Left renal cortex interstitium (tissue), 4 donors: ENCODE measurements around the gene KCNN3. TPM values are rescaled to one million over a fixed set of nuclear protein-coding genes. Genes with fewer than 3 reads are reported as not detected.

Experiments
- DNase-seq, 4 donors: peaks; one replicate each; pipeline ENCODE4 v3.0.0-alpha.2; 2013; ENCODE audit warnings: low read depth in 4 of 4, low spot score in 2 of 4, missing footprints in 1 of 4
- polyA plus RNA-seq, 4 donors: library from polyadenylated mRNA; unstranded; fragments of 120-200 nt; gene quantifications; one replicate each; pipeline ENCODE4 v1.2.1, GENCODE V29; 2013; ENCODE audit not compliant: insufficient read length in 4 of 4

Gene KCNN3
- polyA plus RNA-seq, 4 donors, result 2.4 to 3.3 (median 2.5) TPM

DNA sequence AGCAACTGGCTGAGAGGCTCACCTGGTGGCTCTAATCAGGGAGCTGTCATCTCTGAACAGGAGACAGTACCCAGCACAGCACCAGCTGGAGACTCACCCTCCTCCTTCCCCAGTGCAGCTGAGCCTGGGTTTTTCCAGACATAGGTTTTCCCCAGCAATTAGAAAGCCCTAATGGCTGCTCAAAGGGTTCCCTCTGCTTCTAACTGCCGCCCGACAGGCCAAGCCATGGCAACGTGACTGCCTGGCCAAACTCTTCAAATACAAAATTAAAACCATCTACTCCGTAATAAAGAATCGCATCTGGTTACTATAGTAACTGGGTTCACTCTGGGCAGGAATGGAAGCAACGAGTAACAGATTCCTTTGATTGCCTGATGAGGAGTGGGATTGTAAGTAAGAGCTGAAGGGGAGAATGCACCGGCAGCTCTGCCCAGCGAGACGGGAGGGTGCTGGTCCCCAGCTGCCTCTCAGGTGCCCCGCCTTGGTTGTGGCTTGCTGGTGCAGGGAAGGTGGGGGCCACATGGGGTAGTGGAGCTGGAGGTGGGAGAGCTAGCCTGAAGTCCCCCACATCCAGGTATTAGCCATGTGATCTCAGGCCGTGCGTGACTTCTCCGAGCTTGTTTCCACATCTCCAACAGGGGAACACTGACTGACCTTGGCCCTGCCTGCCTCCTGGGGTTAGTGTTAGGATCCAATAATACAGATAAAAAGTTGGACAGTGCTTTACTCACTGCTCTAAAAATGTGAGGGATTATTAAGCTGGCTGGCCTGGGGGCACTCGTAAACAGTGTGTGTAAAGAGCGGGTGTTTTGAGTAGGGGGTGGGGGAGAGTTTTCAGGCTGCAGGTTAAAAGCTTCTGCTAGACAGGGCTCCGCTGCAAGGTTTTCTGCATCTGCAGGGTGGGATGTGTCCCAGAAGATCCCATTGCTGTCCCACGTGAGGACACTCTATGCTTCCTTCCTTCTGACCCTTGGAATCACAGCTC is 94.2 kb downstream of the KCNN3 start:
- no peak for DNase-seq

DNA sequence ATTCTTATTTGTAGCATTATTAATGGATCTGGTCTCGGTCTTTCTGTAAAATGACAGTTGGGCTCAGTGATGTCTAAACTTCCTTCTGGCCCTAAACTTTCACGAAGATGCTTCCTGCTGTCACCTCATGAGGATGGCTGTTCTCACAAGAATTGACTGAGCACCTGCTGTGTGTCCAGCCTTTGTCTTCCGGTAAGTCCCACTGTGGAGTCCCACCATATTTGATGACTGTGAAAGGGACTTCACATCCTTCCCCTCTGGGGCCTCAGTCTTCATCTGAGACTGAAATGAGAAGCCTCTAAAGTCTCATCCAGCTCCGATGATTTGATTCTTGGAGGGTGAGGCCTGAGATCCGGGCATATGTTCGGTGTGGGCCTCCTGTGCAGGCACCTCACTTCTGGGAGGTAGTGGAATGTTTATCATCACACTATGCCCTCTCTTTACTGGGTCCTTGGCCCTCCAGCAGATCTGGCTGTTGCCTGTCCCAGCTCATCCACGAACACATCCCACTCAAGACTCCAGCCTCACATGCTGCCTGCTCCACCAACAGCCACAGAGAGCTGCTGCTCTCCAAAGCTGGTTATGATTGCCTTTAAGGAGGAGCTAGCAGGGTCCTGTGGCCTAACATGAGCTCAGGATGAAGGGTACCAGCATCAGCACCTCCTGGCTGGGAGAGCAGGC is 95.8 kb downstream of the KCNN3 start:
- no peak for DNase-seq

DNA sequence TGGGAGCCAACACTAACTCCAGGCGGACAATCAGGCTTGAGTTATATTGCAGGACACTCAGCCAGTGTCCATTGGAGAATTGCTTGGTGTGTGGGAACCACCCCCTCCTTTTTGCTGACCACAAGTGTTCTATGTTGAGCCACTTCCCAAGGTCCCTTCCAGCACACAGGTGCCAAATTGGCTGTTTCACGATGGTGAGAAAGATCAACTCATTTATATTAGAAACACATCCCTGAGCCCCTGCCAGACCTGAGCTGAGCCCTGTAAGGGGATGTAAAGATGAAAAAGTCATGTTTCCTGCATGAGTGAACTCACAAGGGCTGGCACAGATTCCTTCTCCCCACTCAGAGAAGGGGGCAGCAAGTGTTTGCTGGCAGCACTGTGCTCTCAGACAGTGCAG is 96.5 kb downstream of the KCNN3 start:
- no peak for DNase-seq

DNA sequence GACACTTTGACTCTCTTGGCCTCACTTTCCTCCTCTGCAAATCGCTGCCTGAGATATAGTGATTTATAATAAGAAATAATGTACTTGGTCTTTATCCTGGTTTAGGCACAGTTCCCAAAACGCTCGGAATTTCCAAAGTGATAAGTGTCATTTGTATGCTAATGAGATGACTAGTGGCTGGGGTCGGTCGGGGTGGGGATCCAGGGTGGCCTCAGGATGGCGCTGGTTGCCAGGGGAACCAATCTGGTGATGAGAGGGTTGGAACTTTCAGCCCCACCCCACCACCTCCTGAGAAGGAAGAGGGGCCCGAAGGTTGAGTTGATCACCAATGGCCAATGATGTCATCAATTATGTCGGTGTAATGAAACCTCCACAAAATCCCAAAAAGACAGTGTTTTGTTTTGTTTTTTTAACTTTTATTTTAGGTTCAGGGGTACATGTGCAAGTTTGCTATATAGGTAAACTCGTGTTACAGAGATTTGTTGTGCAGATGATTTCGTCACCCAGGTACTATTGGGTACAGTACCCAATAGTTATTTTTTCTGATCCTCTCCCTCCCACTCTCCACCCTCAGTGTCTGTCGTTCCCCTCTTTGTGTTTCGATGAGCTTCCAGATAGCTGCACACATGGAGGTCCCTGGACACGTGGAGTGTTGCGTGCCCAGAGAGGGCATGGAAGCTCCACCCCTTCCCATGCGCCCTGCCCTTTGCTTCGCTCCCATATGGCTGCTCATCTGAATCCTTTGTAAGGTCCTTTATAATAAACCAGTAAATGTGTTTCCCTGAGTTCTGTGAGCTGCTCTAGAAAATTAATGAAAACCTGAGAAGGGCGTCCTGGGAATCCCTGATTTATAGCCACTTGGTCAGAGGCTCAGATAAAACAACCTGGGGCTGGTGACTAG is 97.2 kb downstream of the KCNN3 start:
- no peak for DNase-seq

DNA sequence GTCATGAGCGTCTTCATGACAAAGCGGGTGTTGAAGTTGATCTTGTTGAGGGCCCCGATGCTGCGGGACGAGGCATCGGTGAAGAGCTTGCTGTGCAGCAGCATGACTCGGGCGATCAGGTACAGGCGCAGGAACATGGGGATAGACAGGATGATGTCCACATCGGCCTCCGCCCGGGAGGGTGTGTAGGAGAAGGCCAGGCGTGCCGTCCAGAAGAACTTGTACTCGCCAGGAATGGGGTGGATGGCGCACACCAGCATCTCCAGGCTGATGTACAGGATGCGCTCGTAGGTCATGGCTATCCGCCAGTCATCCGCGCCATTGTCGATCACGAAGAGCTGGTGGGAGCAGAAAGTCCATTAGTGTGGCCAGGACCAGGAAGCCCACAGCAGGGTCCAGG is 98.0 kb downstream of the KCNN3 start:
- DNase-seq, result no peak

DNA sequence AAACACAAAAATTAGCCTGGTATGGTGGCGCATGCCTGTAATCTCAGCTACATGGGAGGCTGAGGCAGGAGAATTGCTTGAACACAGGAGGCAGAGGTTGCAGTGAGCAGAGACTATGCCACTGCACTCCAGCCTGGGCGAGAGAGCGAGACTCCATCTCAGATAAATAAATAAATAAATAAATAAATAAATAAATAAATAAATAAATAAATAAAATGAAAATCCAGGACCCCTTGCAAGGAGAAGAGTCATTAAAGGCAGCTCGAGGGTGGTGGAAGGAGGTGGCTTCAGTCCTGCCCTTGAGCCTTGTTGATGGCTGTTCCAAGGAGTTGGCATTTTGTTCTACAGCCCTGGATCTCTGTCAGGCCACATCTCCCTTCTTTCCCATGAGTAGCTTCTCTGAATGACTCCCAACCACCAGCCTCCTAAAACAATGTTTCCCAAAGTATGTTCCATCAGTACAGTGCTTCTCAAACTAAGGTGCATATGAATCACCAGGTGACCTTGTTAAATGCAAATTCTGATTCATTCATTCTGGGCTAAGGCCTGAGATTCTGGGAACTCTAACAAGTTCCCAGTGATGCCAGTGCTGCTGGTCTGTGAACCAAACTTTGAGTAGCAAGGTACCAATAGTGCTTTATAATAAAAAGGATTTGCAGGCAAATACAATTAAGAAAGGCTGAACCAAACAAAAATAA is 99.0 kb downstream of the KCNN3 start:
- no peak for DNase-seq

DNA sequence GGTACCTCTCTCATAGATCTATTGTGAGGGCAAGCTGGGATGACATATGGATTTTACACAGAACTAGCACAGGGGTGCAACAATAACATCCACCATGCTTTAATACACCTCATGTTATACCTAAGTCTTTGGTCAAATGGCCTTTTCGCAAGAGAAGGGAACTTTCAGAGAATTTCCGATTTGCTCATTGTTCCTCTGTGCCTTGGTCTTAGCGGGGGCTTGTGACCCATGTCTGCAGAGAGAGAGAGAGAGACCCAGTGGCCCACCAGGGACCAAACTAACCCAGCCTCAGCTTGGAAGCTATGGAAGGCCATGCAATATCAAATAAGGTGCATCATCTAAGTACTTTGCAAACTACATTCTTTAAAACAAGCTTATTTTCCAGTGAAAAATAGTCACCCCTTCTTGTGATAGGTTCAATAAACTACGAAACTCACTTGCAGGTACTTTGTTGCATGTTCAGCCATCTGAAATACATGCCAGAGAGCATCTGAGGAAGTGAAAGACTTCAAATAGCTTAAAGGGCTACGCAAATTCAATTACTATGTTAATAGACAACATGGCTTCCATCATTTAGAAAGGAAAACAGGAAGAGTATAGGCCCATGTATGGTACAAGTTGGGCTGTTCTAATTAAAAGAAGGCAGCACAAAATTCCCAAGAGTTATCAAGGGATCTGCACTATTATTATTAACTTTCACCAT is 100.7 kb downstream of the KCNN3 start:
- no peak for DNase-seq

DNA sequence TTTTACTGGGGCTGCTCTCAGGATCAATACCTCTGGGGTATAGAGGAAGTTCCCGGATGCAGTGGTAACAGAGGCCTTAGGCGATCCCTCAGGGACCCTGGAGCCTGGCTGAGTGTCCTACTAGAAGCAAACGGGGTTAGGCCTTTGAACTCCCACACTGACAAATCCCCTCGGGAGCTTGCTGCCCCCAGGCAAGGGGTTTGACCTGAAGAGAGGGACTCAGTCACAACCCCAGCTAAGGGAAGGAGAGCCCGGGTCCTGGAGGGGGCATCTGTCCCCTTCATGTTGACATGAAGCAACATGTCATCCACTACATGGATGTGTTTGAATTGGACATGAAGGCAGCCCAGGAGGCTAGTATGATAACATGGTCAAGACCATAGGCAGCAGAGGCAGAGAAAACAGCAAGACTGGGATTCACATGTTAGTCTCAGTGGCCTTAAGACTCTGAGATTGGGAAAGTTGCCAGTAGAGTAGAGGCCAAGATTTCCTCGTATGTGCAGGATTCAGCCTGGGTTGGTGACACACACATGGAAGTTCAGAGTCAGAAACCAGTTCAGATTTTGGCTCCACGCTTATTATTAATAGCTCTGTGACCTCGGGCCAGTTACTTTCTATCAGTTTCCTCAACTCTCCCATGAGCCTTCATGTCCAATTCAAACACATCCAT is 101.5 kb downstream of the KCNN3 start:
- DNase-seq, result no peak

DNA sequence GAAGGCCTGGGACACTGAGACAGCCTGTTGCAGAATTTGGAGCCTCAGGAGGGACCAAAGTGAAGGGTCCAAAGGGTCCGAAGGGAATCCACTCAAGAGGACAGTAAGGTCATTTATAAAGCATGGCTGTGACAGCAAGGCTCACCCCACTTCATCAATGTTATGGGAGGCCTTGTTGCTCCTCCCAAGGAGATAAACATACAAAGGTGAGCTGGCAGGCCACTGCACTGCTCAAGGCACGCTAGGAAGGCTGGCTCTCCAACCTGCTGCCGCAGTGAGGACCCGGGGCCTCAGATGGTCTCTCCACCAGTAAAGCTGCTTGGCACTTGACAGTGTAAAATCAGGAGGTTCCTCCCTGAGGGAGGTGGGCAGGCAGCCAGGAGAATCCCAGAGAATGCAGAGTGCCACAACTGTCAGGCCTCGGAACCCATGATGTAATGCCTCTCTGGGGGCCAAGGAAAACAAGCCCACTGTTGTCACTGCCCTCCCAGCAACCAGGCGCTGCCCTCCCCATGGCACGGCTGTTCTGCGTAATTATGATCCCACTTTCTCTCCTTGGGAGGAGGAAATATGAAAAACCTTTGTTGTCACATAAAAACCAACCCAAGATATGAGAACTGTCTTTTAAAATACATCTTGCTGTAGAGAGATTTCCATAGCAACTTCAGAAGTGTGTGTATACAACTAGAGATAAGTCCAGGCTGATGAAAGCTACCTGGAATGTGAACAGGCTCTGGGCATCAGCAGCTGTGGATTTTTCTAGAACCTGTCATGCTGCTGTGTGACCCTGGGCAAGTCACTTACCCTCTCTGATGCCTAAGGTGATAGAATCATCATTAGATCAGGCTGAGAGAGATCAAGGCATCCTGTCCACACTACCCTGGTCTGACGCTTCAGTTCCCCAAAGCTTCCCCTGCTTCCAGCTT is 102.5 kb downstream of the KCNN3 start:
- no peak for DNase-seq

DNA sequence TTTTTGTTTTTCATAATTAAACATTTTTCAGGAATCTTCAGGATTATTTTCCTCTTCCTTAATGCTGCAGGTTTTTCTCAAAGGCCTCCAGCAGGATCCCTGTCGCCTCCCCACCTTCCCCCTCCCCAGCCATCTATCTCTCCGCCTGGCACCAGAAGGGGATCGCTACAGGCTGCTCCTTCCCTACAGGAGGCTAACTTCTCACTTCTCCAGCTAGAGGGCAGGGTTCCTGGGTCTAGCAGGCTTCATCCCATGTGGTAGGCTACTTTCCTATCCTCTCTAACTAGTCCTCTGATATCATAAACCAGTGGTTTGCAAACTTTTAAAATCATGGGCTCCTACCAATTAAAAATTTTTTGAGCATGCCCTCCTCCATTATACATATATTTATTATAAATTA is 104.1 kb downstream of the KCNN3 start:
- DNase-seq, result no peak

DNA sequence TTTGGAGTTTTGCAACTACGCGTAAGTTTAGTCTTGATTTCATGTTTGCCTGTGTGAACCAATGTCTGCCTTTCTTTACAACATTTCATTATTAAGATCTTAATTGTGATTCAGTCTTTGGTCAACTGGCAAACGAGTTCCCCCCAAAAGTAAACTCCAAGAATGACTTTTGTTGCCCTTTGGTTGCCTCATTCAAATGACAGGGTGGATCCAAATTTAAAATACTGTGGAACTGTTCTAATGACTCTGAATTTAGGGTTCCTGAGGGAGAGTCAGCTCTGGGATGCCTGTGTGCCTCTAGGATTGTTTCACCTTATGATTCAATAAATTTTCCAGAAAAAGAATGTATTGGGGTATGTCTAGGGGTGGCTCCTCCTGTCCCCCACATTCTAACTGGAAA is 105.3 kb downstream of the KCNN3 start:
- no peak for DNase-seq

DNA sequence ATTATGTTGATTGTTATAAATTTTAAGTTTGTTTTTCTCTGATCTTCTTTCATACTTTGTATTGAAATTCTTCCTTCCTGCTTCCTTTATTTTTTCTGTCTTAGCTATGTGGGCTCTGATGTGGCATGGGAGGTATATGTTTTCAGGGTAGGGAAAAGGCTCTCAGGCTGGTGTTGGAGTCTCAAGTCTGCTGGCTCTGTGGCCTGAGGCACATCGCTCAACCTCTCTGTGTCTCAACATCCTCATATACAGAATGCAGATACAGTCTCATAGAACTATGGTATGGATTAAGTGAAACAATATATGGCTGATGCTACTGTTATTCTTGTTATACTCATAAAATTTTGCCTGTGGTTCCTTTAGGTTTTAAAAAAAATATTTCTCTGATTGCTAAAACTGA is 105.9 kb downstream of the KCNN3 start:
- no peak for DNase-seq

DNA sequence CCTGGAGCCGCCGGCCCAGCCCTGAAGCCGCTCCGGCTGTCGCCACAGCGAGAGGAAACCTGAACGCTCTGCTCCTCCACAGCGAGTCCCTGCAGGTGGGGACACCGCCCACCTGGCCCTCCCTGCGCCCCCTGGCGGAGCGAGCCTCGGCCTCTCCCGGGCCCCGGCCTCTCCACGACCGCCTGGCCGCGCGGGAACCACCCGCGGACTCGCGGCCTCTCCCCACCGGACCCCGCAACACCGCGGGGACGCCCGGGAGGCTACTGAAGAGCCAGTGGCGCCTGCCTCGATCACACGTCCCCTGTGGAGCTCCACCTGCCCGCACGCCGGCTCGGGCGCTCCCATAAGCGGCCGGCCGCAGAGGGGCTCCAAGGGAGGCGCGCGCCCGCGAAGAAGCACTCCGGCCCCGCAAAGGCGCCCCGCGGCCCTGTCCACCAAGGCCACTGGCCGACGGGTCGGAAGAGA is 109.6 kb downstream of the KCNN3 start:
- peak in 1 of 4 donors; percentile 56 for DNase-seq

DNA sequence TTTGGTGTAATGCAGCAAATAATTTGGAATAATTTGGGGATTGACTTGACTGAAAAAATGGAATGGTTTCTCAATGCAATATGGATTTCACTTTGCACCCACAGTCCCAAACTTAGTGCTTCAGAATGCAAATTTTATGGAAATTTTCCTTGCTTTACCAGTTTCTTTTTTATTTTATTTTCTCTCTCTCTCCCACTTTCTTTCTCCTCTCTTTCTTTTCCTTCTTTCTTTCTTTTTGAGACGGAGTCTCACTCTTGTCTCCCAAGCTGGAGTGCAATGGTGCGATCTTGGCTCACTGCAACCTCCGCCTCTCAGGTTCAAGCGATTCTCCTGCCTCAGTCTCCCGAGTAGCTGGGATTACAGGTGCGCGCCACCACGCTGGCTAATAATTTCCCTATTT is 110.3 kb downstream of the KCNN3 start:
- DNase-seq, result no peak

DNA sequence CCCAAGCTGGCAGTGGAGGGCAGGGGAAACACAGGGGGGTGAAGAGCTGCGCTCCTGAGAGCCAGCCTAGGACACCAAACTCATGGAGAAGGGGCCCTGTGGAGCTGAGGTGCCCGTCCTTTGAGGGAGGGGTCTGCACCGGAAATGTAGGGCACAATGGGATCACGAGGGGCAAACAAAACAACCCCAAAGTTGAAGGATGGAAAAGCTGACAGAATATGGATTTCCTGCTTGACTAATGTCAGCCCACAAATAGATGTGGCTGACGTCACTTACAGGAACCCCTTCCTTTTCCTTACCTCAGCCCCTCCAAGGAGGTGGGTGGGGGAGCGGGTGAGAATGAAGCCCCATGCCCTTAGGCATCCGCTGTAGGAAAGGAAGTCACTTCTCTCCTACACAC is 110.9 kb downstream of the KCNN3 start:
- no peak for DNase-seq

DNA sequence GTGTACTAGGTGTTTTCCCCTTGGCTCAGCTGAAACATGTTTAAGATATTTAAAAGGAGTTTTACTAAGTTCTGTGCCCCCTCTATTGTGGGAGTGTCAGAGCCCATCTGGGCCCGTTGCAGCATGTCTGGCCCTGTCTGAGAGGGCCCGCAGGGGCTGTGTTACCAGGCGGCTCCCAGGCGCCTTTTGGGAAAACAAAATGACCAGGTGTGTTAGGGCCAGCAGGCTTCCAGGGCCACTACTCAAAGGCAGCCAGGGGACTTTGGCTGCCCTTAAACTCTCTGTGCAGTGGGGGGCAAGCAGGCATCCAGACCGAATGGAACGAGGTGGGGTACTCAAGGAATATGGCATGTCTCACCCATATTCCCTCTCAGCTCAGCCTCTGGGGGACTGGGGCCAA is 111.7 kb downstream of the KCNN3 start:
- no peak for DNase-seq

DNA sequence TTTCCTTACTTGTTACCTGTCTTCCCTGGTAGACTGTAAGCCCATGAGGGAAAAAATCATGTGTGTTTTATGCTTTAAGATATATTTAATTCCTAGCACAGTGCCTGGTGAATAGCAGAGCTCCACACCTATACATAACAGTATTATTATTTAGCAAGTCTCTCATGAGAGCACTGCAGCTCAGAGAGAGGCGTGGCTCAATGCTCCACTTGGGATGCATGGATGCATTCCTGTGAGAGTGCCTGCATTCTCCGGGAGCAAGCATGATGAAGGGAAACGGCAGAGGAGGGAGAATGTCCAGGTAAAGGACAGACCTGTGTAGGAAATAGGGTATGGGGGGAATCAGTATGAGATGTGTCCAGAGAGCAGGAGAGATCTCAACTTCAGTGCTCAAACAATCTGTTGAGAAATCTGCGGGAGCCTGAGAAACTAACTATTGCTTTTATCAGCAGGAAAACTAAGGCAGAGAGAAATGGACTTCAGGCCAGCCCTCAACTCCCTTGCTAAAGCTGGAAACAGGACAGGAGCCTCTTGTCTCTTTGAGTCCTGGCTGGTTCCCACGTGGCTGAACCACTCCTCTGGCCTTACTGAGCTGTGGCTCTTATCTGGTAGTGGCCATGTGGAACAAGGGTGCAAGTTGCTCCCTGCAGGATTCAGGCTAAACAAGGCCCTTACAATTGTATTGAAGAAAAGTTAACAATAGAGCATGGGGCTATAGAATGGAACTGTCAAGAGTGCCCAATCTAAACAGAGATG is 113.1 kb downstream of the KCNN3 start:
- DNase-seq, result no peak
